ENCODE results near the gene OPRD1.
"Not testable (repeated sequence)": the region's sequence is repeated elsewhere in the genome, so short reads cannot be mapped to it uniquely, and the experiment has no call there.

Gene OPRD1

GRCh38 chr1:28803051-28803450, 8.9 kb upstream of the OPRD1 start:
- no peak for DNase-seq

- DNase-seq: no peak
Observed at GRCh38 chr1:28803662-28804061, 8.3 kb upstream of the OPRD1 start.

DNA sequence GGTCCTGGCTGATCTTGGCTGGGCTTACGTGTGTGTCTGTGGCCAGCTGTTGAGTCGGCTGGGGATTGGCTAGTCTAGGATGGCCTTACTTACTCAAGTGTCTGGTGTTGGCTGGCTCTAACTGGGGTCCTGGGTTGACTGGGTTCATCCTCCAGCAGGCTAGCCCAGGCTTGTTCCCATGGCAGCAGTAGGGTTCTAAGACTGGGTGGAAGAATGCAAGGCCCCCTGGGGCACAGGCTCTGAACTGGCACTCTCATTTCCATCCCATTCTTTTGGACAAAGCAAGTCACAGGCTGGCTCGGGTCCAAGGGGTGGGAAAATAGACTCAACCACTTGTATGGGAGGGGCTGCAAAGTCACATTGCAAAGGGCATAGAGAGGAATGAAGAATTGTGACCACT, 7.9 kb upstream of the OPRD1 start:
- no peak for DNase-seq

DNA sequence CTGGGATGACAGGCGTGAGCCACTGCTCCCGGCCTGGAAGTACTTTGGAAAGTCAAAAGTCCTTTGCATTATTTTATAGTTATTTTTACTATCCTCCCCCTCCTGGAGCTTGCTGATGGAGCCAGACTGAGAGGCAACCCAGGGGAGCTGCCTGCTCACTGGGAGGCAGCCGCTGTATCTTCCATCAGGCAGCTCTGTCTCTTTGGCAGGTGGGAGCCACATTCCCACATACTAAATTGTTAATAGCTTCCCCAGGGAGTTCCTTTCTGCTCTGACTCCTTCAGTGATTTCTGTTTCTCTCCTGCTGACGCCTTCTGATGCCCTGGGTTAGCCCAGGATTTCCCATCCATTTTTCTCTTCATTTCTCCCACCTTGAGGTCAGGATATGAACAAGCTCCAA, 4.9 kb upstream of the OPRD1 start:
- no peak for DNase-seq

GRCh38 chr1:28807986-28808385, 4.0 kb upstream of the OPRD1 start:
- DNase-seq: no peak

DNA sequence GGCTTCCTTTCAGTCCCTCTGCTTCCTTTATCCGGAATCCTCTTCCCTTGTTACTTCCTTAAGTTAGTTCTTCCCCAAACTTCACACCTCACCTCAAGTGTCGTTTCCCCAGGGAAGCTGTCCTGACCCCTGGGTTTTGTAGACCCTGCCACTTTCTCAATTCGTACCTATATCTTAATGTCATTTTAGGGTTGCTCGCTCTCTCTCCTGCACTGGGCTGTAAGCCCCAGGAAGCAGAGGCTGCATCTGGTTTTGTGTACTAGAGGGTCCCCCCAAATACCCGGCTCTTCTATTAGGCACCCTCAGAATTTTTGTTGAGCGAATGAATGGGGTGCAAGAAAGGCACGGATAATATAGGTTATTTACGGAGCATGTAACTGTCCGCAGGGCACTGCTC, 603 bp upstream of the OPRD1 start:
- DNase-seq: no peak

GRCh38 chr1:28812669-28813468, 899 bp downstream of the OPRD1 start:
- peak; percentile 57 for DNase-seq

- no peak for DNase-seq
Observed at GRCh38 chr1:28813931-28814465, 2.0 kb downstream of the OPRD1 start.

DNA sequence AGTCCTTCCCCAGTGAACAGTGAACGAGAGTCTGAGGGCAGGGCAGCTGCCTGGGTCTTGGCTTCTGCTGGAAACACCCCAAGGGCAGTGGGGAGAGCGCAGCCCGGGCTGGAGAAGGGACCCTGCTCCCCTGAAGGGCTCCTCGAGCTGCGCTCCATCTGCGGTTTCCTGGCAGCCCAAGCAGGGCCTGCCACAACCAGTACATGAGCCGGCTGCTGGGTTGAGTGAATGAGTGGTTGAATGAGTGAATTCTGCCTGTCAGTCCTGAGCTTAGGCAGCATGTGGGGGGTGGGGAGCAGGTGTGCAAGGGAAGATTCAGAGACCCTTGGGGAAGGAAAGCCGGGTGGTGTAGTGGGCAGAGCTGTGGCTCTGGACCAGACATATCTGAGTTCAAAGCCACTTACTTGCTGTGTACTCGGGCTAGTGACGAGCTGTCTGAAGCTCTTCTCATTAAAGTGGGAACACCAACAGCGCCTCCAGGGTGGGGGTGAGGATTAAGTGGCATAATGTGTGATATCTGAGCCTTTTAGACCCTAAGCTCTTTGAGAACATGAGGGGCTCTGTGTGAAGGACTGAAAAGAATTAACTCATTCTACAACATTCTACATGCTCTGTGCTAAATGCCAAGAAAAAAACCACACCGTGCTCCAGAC, 3.7 kb downstream of the OPRD1 start:
- DNase-seq: no peak

DNA sequence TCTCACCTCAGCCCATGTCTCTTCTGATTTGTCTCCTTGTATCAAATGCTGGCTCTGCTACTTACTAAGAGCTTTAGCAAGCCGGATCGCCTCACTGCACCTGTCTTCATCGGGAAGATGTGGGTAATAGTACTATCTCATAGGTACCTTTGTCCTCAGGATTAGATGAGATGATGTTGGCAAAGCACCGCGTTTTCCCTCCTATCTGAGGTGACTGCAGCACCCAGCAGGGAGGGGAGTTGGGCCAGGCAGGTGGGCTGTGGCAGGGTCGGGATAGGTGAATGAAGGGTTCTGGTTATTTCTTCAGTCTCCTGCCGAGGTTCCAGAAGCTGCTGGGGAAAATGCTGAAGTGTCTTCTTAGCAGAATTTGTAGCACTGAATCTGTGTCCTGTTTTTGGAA, 5.2 kb downstream of the OPRD1 start:
- DNase-seq: no peak

GRCh38 chr1:28819020-28819419, 7.0 kb downstream of the OPRD1 start:
- no peak for DNase-seq

DNA sequence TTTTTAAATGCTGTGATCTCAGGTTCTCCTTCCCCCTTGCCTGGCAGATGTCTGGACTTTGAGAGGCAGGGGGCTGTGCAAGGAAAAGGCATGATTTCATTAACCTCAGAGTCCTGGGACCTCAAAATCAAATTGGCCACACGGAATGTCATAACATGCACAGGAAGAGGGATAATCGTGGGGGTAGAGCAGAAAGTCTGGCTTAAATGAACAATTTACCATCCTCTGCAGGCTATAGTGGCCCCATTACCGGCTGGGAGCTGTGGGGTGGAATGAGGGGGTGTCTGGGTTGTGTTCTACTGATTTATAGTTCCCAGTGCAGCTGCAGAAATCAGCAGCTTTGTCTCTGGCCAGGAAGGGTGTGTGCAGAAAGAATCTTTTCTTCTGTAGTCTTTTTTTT, 10.8 kb downstream of the OPRD1 start:
- DNase-seq: no peak

- DNase-seq: not testable (repeated sequence)
Observed at GRCh38 chr1:28824061-28824460, 12.1 kb downstream of the OPRD1 start.

DNA sequence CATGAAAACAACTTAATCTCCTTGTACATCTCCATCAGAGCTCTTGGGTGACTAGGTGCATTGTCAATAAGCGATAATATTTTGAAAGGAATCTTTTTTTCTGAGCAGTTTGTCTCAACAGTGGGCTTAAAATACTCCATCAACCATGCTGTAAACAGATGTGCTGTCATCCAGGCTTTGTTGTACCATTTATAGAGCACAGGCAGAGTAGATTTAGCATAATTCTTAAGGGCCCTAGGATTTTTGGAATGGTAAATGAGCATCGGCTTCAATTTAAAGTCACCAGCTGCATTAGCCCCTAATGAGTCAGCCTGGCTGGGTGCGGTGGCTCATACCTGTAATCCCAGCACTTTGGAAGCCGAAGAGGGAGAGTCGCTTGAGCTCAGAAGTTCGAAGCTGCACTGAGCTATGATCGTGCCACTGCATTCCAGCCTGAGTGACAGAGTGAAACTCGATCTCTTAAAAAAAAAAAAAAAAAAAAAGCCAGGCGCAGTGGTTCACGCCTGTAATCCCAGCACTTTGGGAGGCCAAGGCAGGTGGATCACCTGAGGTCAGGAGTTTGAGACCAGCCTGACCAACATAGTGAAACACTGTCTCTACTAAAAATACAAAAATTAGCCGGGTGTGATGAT, 16.4 kb downstream of the OPRD1 start:
- not testable (repeated sequence) for DNase-seq

DNA sequence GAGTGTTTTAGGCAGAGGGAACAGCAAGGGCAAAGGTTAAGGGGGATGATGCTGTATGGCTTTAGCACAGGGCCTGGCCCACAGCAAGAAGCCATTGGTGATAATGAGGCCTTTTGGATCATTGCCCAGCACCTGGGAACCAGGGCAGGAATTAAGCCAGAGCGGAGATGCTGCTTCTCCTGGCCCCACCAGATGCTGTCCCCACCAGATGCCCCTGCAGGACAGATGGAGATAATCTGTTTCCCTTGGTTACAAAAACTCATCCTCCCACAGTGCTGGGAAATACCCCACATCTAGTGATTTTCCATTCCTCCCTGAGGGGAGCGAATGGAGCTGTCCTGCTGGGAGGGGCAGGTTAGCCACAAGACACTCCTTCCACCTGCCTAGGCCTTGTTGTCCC, 18.8 kb downstream of the OPRD1 start:
- DNase-seq: no peak

GRCh38 chr1:28832966-28833365, 21.0 kb downstream of the OPRD1 start:
- DNase-seq: no peak

GRCh38 chr1:28833381-28833780, 21.4 kb downstream of the OPRD1 start:
- DNase-seq: no peak

DNA sequence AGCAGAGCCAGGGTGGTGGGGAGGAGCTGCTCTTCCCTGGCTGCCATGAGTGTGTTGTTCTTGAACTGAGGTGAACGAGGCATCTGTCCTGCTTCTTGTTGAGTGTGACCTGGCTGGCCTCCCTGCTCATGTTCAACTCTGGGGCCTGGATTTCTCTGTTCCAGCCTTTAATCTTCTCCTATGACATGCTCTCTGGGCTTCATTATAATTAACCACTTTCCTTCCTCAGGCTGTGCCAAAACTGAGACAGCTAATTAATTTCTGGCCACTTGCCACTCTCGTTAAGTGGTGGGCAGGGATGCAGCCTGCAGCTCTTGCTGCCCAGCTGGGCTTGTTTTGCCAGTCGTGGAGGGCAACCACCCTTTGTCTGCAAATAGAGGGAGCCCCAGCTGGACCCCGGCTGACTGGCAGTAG, 23.3 kb downstream of the OPRD1 start:
- DNase-seq: no peak

DNA sequence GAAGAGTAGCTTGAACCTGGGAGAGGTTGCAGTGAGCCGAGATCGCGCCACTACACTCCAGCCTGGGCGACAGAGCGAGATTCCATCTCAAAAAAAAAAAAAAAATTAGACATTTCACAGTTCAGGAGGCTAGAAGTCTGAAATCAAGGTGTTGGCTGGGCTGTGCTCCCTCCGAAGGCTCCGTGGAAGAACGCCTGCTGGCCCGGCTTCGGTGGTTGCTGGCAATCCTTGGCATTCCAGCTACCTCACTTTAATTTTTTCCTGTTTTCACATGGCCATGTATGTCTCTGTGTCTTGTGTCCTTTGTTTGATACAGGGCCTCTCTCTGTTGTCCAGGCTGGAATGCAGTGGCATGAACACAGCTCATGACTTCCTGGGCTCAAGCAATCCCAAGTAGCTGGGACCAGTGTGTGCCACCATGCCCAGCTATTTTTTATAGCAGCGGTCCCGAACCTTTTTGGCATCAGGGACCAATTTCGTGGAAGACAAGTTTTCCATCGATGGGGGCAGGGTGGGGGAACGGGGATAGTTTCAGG, 24.5 kb downstream of the OPRD1 start:
- DNase-seq: no peak

DNA sequence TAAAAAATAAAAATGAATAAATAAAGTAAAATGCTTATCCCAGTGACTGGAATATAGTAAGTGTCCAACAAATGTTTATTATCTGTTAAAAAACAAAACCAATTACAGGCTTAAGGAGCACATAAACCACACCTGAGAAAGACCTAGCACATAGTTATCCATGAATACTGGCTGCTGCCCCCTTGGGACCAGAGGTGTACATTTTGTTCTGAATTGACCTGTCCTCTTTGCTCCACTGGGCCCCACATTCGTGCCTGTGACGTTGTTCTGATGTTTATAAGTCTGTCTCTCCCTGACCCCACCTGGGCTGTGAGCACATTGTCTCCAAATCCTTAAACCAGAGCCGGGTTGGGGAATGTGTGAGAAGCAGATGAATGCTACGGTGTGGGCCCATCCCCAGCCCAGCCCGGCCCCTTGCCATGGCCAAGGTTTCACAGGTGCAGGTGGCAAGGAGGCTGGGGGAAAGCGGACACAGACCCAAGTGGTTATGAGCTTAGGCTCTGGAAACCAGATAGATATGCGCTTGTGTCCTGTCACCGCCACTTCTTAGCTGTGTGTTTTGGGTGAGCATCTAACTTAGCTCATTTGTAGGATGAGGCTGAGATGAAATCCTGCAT, 29.1 kb downstream of the OPRD1 start:
- no peak for DNase-seq

GRCh38 chr1:28845786-28846543, 34.0 kb downstream of the OPRD1 start:
- no peak for DNase-seq

DNA sequence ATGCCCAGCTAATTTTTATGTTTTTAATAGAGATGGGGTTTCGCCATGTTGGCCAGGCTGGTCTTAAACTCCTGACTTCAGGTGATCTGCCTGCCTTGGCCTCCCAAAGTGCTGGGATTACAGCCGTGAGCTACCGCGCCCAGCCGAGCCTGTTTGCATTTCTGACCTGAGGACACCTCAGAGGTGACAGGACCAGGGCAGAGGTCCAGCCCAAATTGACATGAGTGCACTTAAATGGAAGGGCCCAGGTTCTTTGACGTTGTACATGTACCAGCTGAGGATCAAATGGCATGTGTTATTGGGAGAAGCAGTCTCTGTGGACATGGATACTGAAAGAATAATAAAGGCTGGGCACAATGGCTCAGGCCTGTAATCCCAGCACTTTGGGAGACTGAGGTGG, 35.2 kb downstream of the OPRD1 start:
- not testable (repeated sequence) for DNase-seq

Data from activated CD8-positive, alpha-beta memory T cell treated with anti-CD3 and anti-CD28 coated beads for 24 hours (primary cell).